ENCODE results near the gene CEP126.
"Not testable (repeated sequence)": the region's sequence is repeated elsewhere in the genome, so short reads cannot be mapped to it uniquely, and the experiment has no call there.

CEP126 gene

DNA sequence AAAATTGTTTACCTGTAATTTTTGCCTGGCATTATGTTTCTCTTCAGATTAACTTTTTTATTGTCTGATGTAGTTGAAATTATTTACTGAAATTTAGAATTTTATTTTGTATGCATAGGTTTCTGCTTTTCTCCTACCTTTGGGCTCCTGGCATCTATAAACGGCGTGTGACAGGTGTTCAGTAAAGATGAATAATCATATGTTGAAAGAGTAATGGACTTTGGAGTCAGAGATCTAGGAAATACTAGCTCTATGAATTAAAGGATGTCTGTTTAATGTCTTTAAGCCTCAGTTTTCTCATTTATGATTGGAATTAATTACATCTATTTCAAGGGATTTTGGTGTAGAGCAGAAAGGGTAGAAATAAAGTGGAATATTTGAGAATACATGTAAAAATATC, 8.7 kb downstream of the CEP126 start:
- DNase-seq, result no peak
- intact Hi-C loops (cut with DNase I), result no loop called here

GRCh38 chr11:101929294-101929915, 14.6 kb downstream of the CEP126 start:
- peak in 1 of 42 donors; percentile 25 for DNase-seq
- intact Hi-C loops (cut with DNase I), result no loop called here

GRCh38 chr11:101931692-101932091, 16.9 kb downstream of the CEP126 start:
- intact Hi-C loops (cut with DNase I), result no loop called here

GRCh38 chr11:101940901-101941520, 26.2 kb downstream of the CEP126 start:
- no peak for DNase-seq
- intact Hi-C loops (cut with DNase I), result no loop called here

More at GRCh38 chr11:101931692-101932091, 16.9 kb downstream of the CEP126 start:
- no peak for DNase-seq

DNA sequence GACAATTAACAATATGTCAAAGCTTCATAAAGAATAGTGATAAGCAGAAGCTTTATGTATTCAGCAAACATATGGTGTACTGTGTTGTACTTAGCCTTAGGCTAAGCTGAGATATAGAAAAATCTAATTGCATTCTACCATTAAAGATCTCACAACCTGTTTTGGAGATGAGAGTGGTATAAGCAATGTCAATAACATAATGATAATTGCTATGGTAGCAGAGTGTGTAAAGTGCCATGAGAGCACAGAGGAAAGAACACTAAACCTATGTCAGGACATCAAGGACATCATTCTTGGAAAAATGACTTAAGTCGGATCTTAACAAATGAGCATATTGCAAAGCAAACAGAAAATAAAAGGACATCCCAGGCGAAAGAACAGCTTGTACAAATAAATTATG, 30.1 kb downstream of the CEP126 start:
- intact Hi-C loops (cut with DNase I), result no loop called here

DNA sequence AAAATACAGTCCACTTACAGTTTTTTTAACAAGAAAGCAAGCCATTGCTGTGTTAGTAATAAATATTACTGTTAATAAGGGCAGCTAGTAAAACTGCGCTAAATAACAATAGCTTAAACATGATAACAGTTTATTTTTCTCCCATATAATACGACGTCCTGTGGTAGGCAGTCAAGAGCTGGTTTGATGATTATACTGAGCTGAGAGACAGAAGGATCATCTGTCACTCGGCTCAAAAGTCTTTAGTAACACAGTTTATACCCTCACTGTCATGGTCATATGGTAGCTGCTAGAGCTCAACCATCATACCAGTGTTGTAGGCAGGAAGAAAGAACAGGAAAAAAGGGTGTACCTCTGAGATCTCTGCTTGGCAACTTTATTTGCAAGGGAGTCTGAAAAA, 30.6 kb downstream of the CEP126 start:
- DNase-seq, result no peak
- intact Hi-C loops (cut with DNase I), result no loop called here

More for the DNA sequence above, 30.1 kb downstream of the CEP126 start:
- no peak for DNase-seq

- intact Hi-C loops (cut with DNase I), result no loop called here
- DNase-seq, result no peak
Measured at GRCh38 chr11:101949680-101950220, 34.9 kb downstream of the CEP126 start.

- intact Hi-C loops (cut with DNase I), result no loop called here
- DNase-seq, result no peak
Measured at GRCh38 chr11:101955278-101955677, 40.5 kb downstream of the CEP126 start.

DNA sequence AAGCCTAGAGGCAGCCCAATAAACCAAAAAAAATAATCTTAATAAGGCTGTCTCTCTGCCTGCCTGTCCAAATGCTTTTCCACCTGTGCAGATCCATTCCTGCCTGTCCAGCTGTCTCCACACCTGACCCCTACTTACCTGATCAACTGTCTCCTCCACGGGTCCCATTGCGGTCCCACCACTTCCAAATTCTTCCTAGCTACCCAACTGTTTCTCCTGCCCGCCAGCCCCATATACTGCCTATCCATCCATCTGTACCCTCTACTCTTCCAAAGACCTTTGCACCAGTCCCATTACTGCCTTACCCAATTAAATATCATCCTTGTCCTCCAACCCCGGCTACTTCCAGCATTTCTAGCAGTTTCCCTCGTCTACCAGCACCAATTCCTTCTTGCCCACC, 40.9 kb downstream of the CEP126 start:
- intact Hi-C loops (cut with DNase I), result no loop called here
- DNase-seq, result no peak

DNA sequence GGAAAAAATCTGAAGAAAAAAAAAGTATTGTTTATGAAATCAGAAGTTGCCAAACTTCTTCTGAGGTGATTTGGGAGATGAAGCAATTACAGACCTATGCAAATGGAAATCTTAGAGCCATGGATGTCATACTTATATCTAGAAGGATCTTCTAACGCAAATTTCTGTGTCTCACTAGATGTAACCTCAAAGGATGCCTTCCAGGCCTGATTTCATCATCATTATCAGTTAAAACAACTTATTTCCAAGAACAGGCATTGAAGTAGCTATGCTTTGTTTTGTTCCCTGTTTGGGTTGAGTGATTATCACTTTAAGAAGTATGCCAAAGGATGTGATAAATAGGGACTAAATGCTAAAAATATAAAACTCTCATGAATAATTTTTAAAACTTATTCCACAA, 45.4 kb downstream of the CEP126 start:
- no peak for DNase-seq
- intact Hi-C loops (cut with DNase I), result no loop called here

- intact Hi-C loops (cut with DNase I); DNase-seq: not testable (repeated sequence)
Measured at GRCh38 chr11:101964200-101964599, 49.4 kb downstream of the CEP126 start.

- intact Hi-C loops (cut with DNase I), result no loop called here
- no peak for DNase-seq
Measured at GRCh38 chr11:101974255-101974654, 59.4 kb downstream of the CEP126 start.

GRCh38 chr11:101974771-101975170, 60.0 kb downstream of the CEP126 start:
- intact Hi-C loops (cut with DNase I), result no loop called here
- no peak for DNase-seq

DNA sequence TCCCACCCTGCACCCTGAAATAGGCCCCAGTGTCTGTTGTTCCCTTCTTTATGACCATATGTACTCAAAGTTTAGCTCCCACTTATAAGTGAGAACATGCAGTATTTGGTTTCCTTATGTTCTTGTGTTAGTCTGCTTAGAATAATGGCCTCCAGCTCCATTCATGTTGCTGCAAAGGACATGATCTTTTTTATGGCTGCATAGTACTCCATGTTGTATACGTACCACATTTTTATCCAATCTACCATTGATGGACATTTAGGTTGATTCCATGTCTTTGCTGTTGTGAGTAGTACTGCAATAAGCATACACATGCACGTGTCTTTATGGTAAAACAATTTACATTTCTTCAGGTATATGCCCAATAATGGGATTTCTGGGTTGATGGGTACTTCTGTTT, 60.9 kb downstream of the CEP126 start:
- DNase-seq, result no peak
- intact Hi-C loops (cut with DNase I), result no loop called here

DNA sequence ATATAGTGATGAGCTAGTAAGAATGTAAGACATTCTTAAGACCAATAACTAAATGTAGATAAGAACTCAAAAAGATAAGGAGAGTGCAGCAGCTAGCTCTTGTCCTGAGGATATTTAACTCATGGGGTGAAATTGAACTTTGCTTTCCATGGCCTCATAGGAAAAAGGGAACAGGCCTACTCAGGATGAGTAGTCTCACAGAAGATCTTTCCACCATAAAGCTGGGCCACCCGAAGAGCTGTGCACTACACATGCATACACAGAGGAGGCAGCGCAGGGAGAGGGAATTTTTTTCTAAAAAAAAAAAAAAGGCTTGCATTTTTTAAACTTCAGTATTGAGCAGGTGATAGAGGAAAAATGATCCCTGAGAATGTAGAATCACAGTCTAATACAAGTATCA, 72.6 kb downstream of the CEP126 start:
- intact Hi-C loops (cut with DNase I), result no loop called here
- no peak for DNase-seq

GRCh38 chr11:101993172-101993571, 78.4 kb downstream of the CEP126 start:
- no peak for DNase-seq
- intact Hi-C loops (cut with DNase I), result no loop called here

DNA sequence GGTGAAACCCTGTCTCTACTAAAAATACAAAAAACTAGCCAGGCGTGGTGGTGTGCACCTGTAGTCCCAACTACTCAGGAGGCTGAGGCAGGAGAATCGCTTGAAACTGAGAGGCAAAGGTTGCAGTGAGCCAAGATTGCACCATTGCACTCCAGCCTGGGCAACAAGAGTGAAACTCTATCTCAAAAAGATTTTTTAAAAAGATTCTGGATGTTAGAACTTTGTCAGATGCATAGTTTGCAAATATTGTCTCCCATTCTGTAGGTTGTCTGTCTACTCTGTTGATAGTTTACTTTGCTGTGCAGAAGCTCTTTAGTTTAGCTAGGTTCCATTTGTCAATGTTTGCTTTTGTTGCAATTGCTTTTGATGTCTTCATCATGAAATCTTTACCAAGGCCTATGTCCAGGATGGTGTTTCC, 79.3 kb downstream of the CEP126 start:
- DNase-seq; intact Hi-C loops (cut with DNase I): not testable (repeated sequence)

DNA sequence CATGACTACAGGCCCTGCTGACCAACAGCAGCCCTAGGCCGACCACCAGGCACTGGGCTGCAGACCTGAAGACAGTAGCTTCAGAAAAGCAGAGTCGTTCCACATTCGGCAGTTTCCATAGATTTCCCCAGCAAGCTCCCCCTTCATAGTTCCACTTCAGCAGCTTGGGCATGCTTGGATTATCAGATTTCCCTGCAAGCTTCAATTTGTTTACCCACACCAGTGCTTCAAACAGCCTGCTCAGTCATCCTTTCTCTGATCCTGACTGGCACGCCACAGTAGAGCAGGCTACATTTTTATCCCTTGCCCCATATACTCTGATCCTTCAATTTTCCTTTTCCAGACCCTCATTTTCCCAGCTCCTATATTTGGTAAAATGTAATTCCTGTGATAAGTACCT, 81.3 kb downstream of the CEP126 start:
- no peak for DNase-seq
- intact Hi-C loops (cut with DNase I), result no loop called here

DNA sequence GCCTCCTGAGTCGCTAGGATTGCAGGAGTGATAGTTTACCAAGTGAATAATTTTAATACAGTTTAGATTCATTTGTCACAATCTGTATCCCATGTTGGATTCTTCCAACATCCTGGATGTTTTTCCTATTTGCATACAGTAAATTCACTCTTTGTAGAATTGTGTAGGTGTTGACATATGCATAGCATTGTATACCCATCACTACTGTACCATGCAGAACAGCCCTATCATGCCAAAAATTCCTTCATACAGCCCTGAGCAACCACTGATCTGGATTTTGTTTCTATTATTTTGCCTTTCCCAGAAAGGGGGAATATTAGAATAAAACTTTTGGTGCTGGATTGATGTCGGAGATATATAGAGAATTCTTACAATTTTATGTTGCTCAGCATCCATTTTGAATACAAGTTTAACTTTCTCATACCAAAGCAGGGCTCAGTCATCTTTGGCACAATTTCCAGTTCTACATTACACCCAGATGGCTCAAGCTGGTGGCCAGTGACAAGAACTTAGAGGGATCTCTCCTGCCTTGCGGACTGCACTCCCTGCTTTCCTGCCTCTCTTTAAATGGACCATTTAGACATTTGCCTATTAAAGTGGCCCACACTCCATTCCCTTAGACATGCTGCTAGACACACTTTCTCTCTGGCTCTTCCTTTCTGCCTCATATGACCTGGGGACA, 87.0 kb downstream of the CEP126 start:
- DNase-seq, result no peak
- intact Hi-C loops (cut with DNase I), result no loop called here

DNA sequence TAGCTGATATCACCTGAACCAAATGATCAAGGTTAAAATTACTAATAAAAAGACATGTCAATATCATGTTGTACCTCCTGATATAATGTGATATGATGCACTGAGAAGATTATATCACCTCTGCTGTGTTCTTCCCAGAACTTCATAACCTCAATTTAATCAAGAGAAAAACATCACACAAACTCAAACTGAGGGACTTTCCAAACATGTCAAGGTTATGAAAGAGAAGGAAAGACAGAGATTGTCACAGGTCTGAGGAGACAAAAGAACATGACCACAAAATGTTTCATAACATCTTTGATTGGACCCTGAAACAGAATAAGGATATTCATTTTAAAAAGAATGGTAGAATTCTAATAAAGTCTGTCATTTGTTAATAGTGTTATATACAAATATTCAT, 89.4 kb downstream of the CEP126 start:
- intact Hi-C loops (cut with DNase I), result no loop called here
- DNase-seq, result no peak
